ENCODE data around the gene TFDP2. TPM values are rescaled to one million over a fixed set of nuclear protein-coding genes. Genes with fewer than 3 reads are reported as not detected.
A peak's percentile ranks its signal among the peaks of the same experiment; 100 is the strongest.
"Not testable (repeated sequence)": the region's sequence is repeated elsewhere in the genome, so short reads cannot be mapped to it uniquely, and the experiment has no call there.

Gene TFDP2
- total and polyA plus RNA-seq, 2 donors from 2014 or later = 38.7 to 50.6 TPM

DNA sequence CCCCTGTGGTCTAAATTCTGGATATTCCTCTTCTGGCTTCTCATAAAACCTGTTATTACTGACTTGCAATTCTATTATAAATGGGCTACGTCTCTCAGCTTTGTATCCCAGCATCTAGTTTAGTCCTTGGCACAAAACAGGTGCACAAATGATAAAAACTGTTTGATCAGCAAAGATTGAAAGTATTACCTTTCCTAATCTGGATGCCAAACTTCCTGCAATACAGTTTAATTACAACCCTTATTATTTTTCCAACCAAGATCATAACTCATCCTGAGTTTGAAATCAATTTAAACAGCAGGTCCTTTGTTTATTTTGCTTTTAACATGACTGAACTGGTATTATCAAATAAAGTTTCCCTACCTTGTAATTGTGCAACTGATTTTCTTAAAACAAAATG, 140.3 kb downstream of the TFDP2 start:
- no peaks in the 10 kb centered on the region for H3K9me3 ChIP-seq (ENCODE audit: control insufficient read depth in 2 of 3, insufficient read depth in 1 of 3, low read length in 3 of 3)
- no peak overlapping the region for H3K27ac ChIP-seq (ENCODE audit: low read depth in 2 of 2, low read length in 2 of 2)
- no peaks in the 10 kb centered on the region for H3K36me3 ChIP-seq (ENCODE audit: control insufficient read depth in 2 of 3, insufficient read depth in 3 of 3, low read length in 3 of 3)
- H3K9ac ChIP-seq (ENCODE audit: low read length in 3 of 3) = no peak overlapping the region
- intact Hi-C loops (cut with DNase I) = no loop called here
- no peak overlapping the region for H3K4me3 ChIP-seq (ENCODE audit: low read length in 3 of 3)
- H3K4me1 ChIP-seq (ENCODE audit: control insufficient read depth in 2 of 3, insufficient read depth in 2 of 3, low read depth in 1 of 3, low read length in 3 of 3) = peaks cover 0 to 3% (median 2%) of the 10 kb centered on the region in 3 donors
- FAIRE-seq (no peak), DNase-seq (no peak)
- TF ChIP-seq, protein P1, sequence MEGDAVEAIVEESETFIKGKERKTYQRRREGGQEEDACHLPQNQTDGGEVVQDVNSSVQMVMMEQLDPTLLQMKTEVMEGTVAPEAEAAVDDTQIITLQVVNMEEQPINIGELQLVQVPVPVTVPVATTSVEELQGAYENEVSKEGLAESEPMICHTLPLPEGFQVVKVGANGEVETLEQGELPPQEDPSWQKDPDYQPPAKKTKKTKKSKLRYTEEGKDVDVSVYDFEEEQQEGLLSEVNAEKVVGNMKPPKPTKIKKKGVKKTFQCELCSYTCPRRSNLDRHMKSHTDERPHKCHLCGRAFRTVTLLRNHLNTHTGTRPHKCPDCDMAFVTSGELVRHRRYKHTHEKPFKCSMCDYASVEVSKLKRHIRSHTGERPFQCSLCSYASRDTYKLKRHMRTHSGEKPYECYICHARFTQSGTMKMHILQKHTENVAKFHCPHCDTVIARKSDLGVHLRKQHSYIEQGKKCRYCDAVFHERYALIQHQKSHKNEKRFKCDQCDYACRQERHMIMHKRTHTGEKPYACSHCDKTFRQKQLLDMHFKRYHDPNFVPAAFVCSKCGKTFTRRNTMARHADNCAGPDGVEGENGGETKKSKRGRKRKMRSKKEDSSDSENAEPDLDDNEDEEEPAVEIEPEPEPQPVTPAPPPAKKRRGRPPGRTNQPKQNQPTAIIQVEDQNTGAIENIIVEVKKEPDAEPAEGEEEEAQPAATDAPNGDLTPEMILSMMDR (IDR thresholded peaks at IDR 0.05; ENCODE audit: borderline replicate concordance, extremely low read depth, insufficient read depth) = no peak
- no peaks in the 10 kb centered on the region for H3K27me3 ChIP-seq (ENCODE audit: control insufficient read depth, insufficient read depth, low read length)

DNA sequence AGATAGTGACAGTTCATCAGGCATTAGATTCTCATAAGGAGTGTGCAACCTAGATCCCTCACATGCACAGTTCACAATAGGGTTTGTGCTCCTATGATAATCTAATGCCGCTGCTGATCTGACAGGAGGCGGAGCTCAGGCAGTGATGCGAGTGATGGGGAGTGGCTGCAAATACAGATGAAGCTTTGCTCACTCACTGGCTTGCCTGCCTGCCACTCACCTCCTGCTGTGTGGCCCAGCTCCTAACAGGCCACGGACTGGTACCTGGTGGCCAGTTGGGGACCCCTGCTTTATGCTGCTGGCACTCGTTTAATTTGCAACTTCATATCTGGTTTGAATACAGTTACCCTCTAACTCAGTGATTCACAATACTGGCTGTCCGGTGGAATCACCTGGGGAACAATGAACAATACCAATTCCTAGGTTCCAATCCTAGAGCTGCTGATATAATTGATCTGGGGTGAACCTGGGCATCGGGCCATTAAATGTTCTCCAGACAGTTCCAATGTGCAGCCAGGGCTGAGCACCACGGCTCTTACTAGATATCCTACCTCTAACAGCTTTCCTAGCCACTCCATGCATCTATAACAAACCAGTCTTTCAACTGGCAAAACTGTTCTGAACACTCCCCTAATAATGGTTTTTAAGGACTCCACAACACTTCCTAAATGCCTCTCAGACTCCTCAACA, 141.5 kb downstream of the TFDP2 start:
- Histone ChIP-seq H3K9ac (ENCODE audit: low read length in 3 of 3) (no peak overlapping the region), H3K27ac (ENCODE audit: low read depth in 2 of 2, low read length in 2 of 2) (no peak overlapping the region), H3K36me3 (ENCODE audit: control insufficient read depth in 2 of 3, insufficient read depth in 3 of 3, low read length in 3 of 3) (no peaks in the 10 kb centered on the region), H3K4me1 (ENCODE audit: control insufficient read depth in 2 of 3, insufficient read depth in 2 of 3, low read depth in 1 of 3, low read length in 3 of 3) (peaks cover 0 to 12% (median 2%) of the 10 kb centered on the region in 3 donors), H3K9me3 (ENCODE audit: control insufficient read depth in 2 of 3, insufficient read depth in 1 of 3, low read length in 3 of 3) (no peaks in the 10 kb centered on the region), H3K27me3 (ENCODE audit: control insufficient read depth, insufficient read depth, low read length) (no peaks in the 10 kb centered on the region), H3K4me3 (ENCODE audit: low read length in 3 of 3) (no peak overlapping the region)
- DNase-seq (no peak), FAIRE-seq (no peak)
- intact Hi-C loops (cut with DNase I) = no loop called here
- TF ChIP-seq, protein P1 (IDR thresholded peaks at IDR 0.05; ENCODE audit: borderline replicate concordance, extremely low read depth, insufficient read depth) = no peak

DNA sequence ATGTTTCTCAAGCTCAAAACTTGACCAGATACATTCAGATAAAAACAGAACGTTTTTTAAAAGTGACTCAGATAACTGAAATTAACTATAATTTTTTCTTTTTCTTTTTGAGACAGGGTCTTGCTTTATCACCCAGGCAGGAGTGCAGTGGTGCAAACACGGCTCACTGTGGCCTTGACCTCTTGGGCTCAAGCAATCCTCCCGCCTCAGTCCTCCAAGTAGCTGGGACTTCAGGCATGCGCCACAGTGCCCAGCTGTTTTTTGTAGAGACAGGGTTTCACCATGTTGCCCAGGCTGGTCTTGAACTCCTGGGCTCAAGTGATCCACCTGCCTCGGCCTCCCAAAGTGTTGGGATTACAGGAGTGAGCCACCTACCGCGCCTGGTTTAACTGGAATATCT, 144.4 kb downstream of the TFDP2 start:
- FAIRE-seq; DNase-seq; H3K4me3 ChIP-seq (ENCODE audit: low read length in 3 of 3); H3K27me3 ChIP-seq (ENCODE audit: control insufficient read depth, insufficient read depth, low read length); H3K27ac ChIP-seq (ENCODE audit: low read depth in 2 of 2, low read length in 2 of 2); H3K9me3 ChIP-seq (ENCODE audit: control insufficient read depth in 2 of 3, insufficient read depth in 1 of 3, low read length in 3 of 3); intact Hi-C loops (cut with DNase I); H3K36me3 ChIP-seq (ENCODE audit: control insufficient read depth in 2 of 3, insufficient read depth in 3 of 3, low read length in 3 of 3); H3K9ac ChIP-seq (ENCODE audit: low read length in 3 of 3): not testable (repeated sequence)
- H3K4me1 ChIP-seq (ENCODE audit: control insufficient read depth in 2 of 3, insufficient read depth in 2 of 3, low read depth in 1 of 3, low read length in 3 of 3) = peaks cover 0 to 15% (median 6%) of the 10 kb centered on the region in 3 donors

DNA sequence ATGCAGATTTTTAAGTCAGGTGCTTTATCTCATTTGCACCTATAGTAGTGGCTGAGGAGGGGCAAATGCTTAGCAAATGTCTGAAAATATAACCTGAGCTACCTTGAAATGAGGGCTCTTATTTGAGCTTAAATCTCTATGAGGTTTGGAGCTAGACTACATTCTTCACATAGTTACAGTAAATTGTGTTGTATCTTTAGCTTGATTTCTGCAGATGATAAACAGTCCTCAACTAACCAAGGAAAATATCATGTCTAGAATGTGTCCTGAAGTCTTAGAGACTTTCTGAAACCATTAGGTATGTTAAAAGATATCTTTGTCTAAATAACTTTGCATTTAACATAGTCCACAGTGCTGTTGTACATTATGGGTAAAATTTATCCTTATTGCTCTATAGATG, 145.3 kb downstream of the TFDP2 start:
- no peak for FAIRE-seq
- H3K27ac ChIP-seq (ENCODE audit: low read depth in 2 of 2, low read length in 2 of 2) = peak overlapping the region in 1 of 2 donors; percentile 38
- no peaks in the 10 kb centered on the region for H3K27me3 ChIP-seq (ENCODE audit: control insufficient read depth, insufficient read depth, low read length)
- TF ChIP-seq, protein P1 (IDR thresholded peaks at IDR 0.05; ENCODE audit: borderline replicate concordance, extremely low read depth, insufficient read depth) = no peak
- no peaks in the 10 kb centered on the region for H3K36me3 ChIP-seq (ENCODE audit: control insufficient read depth in 2 of 3, insufficient read depth in 3 of 3, low read length in 3 of 3)
- H3K4me3 ChIP-seq (ENCODE audit: low read length in 3 of 3) = no peak overlapping the region
- H3K4me1 ChIP-seq (ENCODE audit: control insufficient read depth in 2 of 3, insufficient read depth in 2 of 3, low read depth in 1 of 3, low read length in 3 of 3) = peaks cover 0 to 15% (median 6%) of the 10 kb centered on the region in 3 donors
- DNase-seq = no peak
- H3K9ac ChIP-seq (ENCODE audit: low read length in 3 of 3) = no peak overlapping the region
- H3K9me3 ChIP-seq (ENCODE audit: control insufficient read depth in 2 of 3, insufficient read depth in 1 of 3, low read length in 3 of 3) = no peaks in the 10 kb centered on the region
- intact Hi-C loops (cut with DNase I) = no loop called here

Measured in kidney (tissue), 14 donors.